Heart left ventricle (tissue), 16 donors: ENCODE data around the gene LRRFIP1. TPM values are rescaled to one million over a fixed set of nuclear protein-coding genes. Genes with fewer than 3 reads are reported as not detected.

Source experiments
- ATAC-seq, 4 donors: fragments of 200-7000 bp; cut with Tn5 transposase; one replicate each; pipeline ENCODE4 v1.9.1; 2020 to 2022; ENCODE audit warnings: moderate library complexity in 4 of 4, mild to moderate bottlenecking in 3 of 4, moderate number of reproducible peaks in 1 of 4
- DNase-seq, 5 donors: peaks; one replicate each; pipeline ENCODE4 v3.0.0-alpha.2; 2020
- H3K27ac ChIP-seq, 12 donors: fragments of 200-600 bp; sonication (generic) in 4 of 12; one replicate each; pipeline versions ENCODE4 v1.5.0 to v1.8.0; 2016 to 2022; ENCODE audit warnings: mild to moderate bottlenecking in 2 of 12
- H3K27me3 ChIP-seq, 9 donors: fragments of 200-600 bp; sonication (generic) in 2 of 9; one replicate each; pipeline versions ENCODE4 v1.5.1 to v1.8.0; 2016 to 2022; ENCODE audit warnings: mild to moderate bottlenecking in 3 of 9
- H3K36me3 ChIP-seq, 9 donors: fragments of 200-600 bp; sonication (generic) in 2 of 9; one replicate each; pipeline versions ENCODE4 v1.5.0 to v1.8.0; 2018 to 2022; ENCODE audit warnings: mild to moderate bottlenecking in 2 of 9
- H3K4me1 ChIP-seq, 12 donors: fragments of 200-600 bp; sonication (generic) in 4 of 12; one replicate each; pipeline versions ENCODE4 v1.5.0 to v1.8.0; 2016 to 2022; ENCODE audit warnings: mild to moderate bottlenecking in 3 of 12
- H3K4me3 ChIP-seq, 12 donors: fragments of 200-600 bp; sonication (generic) in 4 of 12; one replicate each; pipeline versions ENCODE4 v1.5.0 to v1.8.0; 2017 to 2022; ENCODE audit warnings: mild to moderate bottlenecking in 9 of 12, moderate library complexity in 4 of 12
- H3K9me3 ChIP-seq, 12 donors: fragments of 200-600 bp; sonication (generic) in 4 of 12; one replicate each; pipeline versions ENCODE4 v1.5.0 to v1.8.0; 2016 to 2022; ENCODE audit warnings: mild to moderate bottlenecking in 1 of 12
- POLR2A ChIP-seq, 2 donors: fragments of 450-650 bp; IDR thresholded peaks; one replicate each; pipeline ENCODE4 v1.6.1; 2017; ENCODE audit warnings: antibody characterized with exemption in 2 of 2, mild to moderate bottlenecking in 2 of 2, moderate library complexity in 2 of 2
- WGBS, 4 donors: extraction: QIAGEN DNeasy Blood & Tissue Kit in 2 of 4; methylation state at CpG; one replicate each; pipeline versions ENCODE4 v1.1.5 to v1.1.7; 2013 to 2018; 5-methylcytosine and 5-hydroxymethylcytosine counted together
- intact Hi-C, 10 donors: fragments of 100-400 bp; cut with DNase I; formaldehyde crosslinking; loops; one replicate each; pipeline versions ENCODE4 v1.11.1 to v1.14.2; 2022
- polyA plus RNA-seq, 2 donors: library from polyadenylated mRNA; stranded (reverse); fragments of 200-250 nt; gene quantifications; one replicate each; pipeline ENCODE4 v1.2.3, GENCODE V29; 2013
- total RNA-seq, 9 donors: library from RNA; depleted of rRNA in 2 of 9; stranded (reverse); fragments of >200 nt in 2 of 9; fragmentation: NEBNext Ultra II Directional in 3 of 9; extraction: Animal tissue kit (Norgen Biotek cat#: 25700) in 3 of 9; gene quantifications; one replicate each; pipeline versions ENCODE4 v1.1.0 to v1.2.4, GENCODE V29; 2016 to 2023
- TF ChIP-seq, protein P1 (sequence below), 12 donors: fragments of 200-600 bp; sonication (generic) in 4 of 12; IDR thresholded peaks; one replicate each; pipeline versions ENCODE4 v1.5.0 to v1.8.0; 2018 to 2022; ENCODE audit warnings: antibody characterized with exemption in 12 of 12, mild to moderate bottlenecking in 5 of 12
- donor health status: ischemic (EF 13 %, LVEDD 7.1; RV severe dilation, severe dysfunction).
- donor health status: healthy with polysubstance abuse.
- donor health status: DM: no; HTN: yes; CAD: no.
- donor health status: DM: no; HTN: no; CAD: no.
- donor health status: ischemic (EF 25% LVEDD 6.9; RV normal size, moderate dysfunction).
- donor health status: ischemic (EF 25% LVEDD 5.7; RV mildly dilated, moderate dysfunction).
- donor health status: healthy.
- donor health status: DM: yes; HTN: yes; CAD: no.
- donor health status: ischemic (EF 35%, LVEDD 5.7; RV mildly dilated, moderate dysfunction).
- donor health status: nonischemic (EF 11% LVEDD 7.7; RV severe dilation, severe dysfunction).
- donor health status: DM: yes; HTN: yes; CAD: no.
- donor health status: PGD.
- donor health status: ischemic (EF 29% LVEDD 5.4; RV normal size, mild dysfunction).
- donor health status: nonischemic (EF 23%, LVEDD 6.1; RV moderate dilation, normal function).

The LRRFIP1 gene
- total and polyA plus RNA-seq, 11 donors, result 78.7 to 151 (median 111) TPM

DNA sequence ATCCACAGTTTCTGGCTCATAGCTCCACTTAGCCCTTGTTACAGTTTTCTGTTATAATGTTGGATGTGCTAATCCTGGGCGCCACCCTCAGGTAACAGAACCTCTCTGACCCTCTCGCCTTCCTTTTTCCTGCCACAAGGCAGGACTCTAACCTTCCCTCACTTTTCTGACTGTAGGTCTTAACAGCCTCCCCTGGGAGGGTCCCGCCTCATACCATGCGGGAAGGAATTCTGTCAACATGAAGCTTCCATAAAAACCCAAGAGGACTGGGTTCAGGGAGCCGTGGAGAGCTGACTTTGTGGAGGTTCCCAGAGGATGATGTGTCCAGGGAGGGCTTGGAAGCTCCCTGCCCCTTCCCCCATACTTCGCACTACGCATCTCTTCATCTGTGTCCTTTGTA lies 25.0 kb upstream of the LRRFIP1 start:
- intact Hi-C loops, result loop anchor here in 7 of 10 donors (5.0 to 10.0 kb wide), 4 partner anchors 62 to 145 kb away; no protein-coding TSS in a partner anchor
- no peak for DNase-seq
- H3K4me1 ChIP-seq, result peaks cover 0 to 41% (median 28%) of the 10 kb centered on the region in 12 donors
- no peak overlapping the region for H3K27ac ChIP-seq
- no peak overlapping the region for H3K4me3 ChIP-seq
- H3K27me3 ChIP-seq, result no peaks in the 10 kb centered on the region
- H3K36me3 ChIP-seq, result no peaks in the 10 kb centered on the region
- no peak for ATAC-seq
- TF ChIP-seq, protein P1, sequence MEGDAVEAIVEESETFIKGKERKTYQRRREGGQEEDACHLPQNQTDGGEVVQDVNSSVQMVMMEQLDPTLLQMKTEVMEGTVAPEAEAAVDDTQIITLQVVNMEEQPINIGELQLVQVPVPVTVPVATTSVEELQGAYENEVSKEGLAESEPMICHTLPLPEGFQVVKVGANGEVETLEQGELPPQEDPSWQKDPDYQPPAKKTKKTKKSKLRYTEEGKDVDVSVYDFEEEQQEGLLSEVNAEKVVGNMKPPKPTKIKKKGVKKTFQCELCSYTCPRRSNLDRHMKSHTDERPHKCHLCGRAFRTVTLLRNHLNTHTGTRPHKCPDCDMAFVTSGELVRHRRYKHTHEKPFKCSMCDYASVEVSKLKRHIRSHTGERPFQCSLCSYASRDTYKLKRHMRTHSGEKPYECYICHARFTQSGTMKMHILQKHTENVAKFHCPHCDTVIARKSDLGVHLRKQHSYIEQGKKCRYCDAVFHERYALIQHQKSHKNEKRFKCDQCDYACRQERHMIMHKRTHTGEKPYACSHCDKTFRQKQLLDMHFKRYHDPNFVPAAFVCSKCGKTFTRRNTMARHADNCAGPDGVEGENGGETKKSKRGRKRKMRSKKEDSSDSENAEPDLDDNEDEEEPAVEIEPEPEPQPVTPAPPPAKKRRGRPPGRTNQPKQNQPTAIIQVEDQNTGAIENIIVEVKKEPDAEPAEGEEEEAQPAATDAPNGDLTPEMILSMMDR (IDR thresholded peaks at IDR 0.05), result no peak
- no peak for TF ChIP-seq POLR2A (IDR thresholded peaks at IDR 0.05)
- H3K9me3 ChIP-seq, result no peaks in the 10 kb centered on the region
- WGBS, 4 donors, result 88 to 97% (median 96%) methylated on average over 7 of the region's 7 CpGs

DNA sequence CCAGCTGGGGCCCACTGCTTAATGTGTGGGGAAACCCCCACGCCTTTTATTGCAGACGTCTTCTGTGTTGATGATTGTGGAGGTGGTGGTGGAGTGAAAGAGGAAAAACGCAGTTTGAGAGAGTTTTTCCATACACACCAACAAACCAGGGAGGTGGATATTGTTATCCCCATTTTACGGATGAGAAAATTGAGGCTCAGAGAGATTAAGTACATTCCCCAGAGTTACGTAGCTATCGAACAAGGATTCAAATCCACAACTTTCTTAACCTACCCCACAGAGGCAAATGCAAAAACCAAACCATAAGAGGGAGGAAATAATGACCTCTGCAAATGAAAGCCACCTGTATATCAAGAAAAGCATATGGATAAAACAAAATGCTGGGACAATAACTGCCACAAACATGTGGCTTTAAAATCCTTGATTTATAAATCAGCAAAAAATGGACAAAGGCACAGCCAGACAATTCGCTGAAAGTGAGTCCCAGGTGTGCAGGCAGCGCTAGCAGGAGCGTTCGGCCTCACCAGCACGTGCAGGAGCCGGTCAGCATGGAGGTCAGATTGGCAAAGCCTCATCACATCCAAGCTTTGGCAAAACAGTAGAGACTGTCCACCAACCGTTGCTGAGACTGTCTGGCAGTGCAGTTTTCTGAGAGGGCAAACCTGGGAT lies 24.2 kb upstream of the LRRFIP1 start:
- WGBS, 4 donors, result 75 to 84% (median 81%) methylated on average over 13 of the region's 13 CpGs
- intact Hi-C loops, result loop anchor here in 7 of 10 donors (5.0 to 10.0 kb wide), 4 partner anchors 62 to 144 kb away; no protein-coding TSS in a partner anchor

DNA sequence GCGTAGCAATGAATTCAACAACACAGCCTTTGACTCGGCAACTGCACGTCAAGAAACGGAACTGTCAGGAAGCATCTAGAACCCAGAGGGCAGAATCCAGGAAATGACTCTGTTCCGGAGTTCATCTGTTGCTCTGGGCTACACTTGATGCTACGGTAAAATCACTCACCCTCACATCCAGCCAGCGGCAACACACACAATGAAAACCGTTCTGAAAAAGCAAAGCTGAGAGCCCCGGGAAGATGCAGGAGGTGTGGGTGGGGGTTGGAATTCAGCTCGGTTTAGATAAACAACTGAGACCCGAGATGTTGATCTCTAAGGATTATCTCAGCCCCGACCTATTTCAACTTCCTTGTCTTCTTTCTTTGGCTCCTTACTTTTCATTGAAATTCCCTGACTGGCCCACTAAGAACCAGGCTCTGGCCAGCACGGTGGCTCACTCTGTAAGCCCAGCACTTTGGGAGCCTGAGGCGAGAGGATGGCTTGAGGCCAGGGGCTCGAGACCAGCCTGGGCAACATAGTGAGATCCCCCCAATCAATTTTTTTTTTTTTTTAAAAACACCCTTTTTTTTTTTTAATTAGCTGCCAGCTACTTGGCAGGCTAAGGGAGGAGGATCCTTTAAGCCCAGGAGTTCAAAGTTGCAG lies 23.5 kb upstream of the LRRFIP1 start:
- Histone ChIP-seq H3K36me3 (no peaks in the 10 kb centered on the region), H3K4me1 (peaks cover 0 to 41% (median 28%) of the 10 kb centered on the region in 12 donors), H3K4me3 (peak overlapping the region in 3 of 12 donors; percentile 8 to 15 (median 12)), H3K27ac (peak overlapping the region in 7 of 12 donors; percentile 17 to 57 (median 30)), H3K9me3 (no peaks in the 10 kb centered on the region), H3K27me3 (no peaks in the 10 kb centered on the region)
- intact Hi-C loops, result loop anchor here in 7 of 10 donors (5.0 to 10.0 kb wide), 4 partner anchors 61 to 143 kb away; no protein-coding TSS in a partner anchor
- no peak for TF ChIP-seq POLR2A (IDR thresholded peaks at IDR 0.05)
- TF ChIP-seq, protein P1 (IDR thresholded peaks at IDR 0.05), result no peak
- ATAC-seq, result peak in 3 of 4 donors; percentile 21 to 70 (median 56)
- WGBS, 4 donors, result 36 to 44% (median 44%) methylated on average over 14 to 15 of the region's 15 CpGs
- peak in 2 of 5 donors; percentile 54 to 63 for DNase-seq

More for the DNA sequence above, 24.2 kb upstream of the LRRFIP1 start:
- peaks cover 0 to 41% (median 28%) of the 10 kb centered on the region in 12 donors for H3K4me1 ChIP-seq
- no peaks in the 10 kb centered on the region for H3K27me3 ChIP-seq
- no peaks in the 10 kb centered on the region for H3K36me3 ChIP-seq
- DNase-seq (no peak), ATAC-seq (no peak)
- peak overlapping the region in 2 of 12 donors; percentile 8 to 12 for H3K4me3 ChIP-seq
- peak overlapping the region in 4 of 12 donors; percentile 1 to 45 (median 30) for H3K27ac ChIP-seq
- TF ChIP-seq POLR2A (IDR thresholded peaks at IDR 0.05), result no peak
- TF ChIP-seq, protein P1 (IDR thresholded peaks at IDR 0.05), result no peak
- H3K9me3 ChIP-seq, result no peaks in the 10 kb centered on the region

DNA sequence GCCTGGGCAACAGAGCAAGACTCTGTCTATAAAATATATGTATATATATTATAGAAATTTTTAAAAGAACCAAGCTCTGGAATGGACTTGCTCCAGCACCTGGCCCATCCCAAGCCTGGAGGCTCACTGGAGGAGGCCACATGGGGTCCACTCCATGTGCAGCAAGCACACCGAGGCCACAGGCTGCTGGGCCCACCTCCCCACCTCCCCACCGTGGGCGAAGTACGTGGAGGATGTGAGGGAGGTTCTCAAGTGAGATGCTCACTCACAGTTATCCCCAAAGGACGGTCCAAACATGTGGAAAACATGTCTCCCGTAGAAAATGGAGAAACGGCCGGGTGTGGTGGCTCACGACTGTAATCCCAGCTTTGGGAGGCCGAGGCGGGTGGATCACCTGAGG lies 23.0 kb upstream of the LRRFIP1 start:
- ATAC-seq (no peak), DNase-seq (no peak)
- no peak for TF ChIP-seq POLR2A (IDR thresholded peaks at IDR 0.05)
- TF ChIP-seq, protein P1 (IDR thresholded peaks at IDR 0.05), result no peak
- H3K9me3 ChIP-seq, result no peaks in the 10 kb centered on the region
- intact Hi-C loops, result loop anchor here in 7 of 10 donors (5.0 to 10.0 kb wide), 4 partner anchors 60 to 143 kb away; no protein-coding TSS in a partner anchor
- no peaks in the 10 kb centered on the region for H3K27me3 ChIP-seq
- H3K4me1 ChIP-seq, result peaks cover 0 to 40% (median 28%) of the 10 kb centered on the region in 12 donors
- H3K36me3 ChIP-seq, result no peaks in the 10 kb centered on the region
- H3K4me3 ChIP-seq, result no peak overlapping the region
- peak overlapping the region in 3 of 12 donors; percentile 17 to 25 (median 25) for H3K27ac ChIP-seq
- 80 to 88% (median 82%) methylated on average over 11 of the region's 11 CpGs for WGBS, 4 donors
